Caco-2 (cell line): Measurements from ENCODE around the gene LAMB4. TPM values are rescaled to one million over a fixed set of nuclear protein-coding genes. Genes with fewer than 3 reads are reported as not detected.

ENCODE experiments used
- BruUV-seq: library from RNA; stranded (reverse); fragments of 400-500 nt; replicated peaks from 2 replicates; lab custom pipeline; 2021; lab: Mats Ljungman, UMichigan
- CTCF ChIA-PET: fragments of 300-600 bp; sonication (Branson Sonifier 250); formaldehyde crosslinking; loops from one replicate; lab custom pipeline; 2022; ENCODE audit warnings: antibody characterized with exemption; lab: Charles Lee
- POLR2A ChIA-PET: fragments of 300-600 bp; sonication (Branson Sonifier 250); formaldehyde crosslinking; loops from one replicate; lab custom pipeline; 2022; ENCODE audit warnings: antibody characterized with exemption; lab: Charles Lee
- DNase-seq, 2 experiments: peaks; one replicate each; pipeline versions ENCODE4 v3.0.0 to v3.0.0-alpha.2; 2020 to 2022
- H3K27me3 ChIP-seq: replicated peaks from 2 replicates; pipeline ENCODE4 v1.6.0; 2011; ENCODE audit warnings: low read length; ENCODE audit not compliant: control insufficient read depth, insufficient read depth
- H3K36me3 ChIP-seq: 2 replicates; pipeline ENCODE4 v1.5.1; 2011; ENCODE audit warnings: low read length; ENCODE audit not compliant: control insufficient read depth, insufficient read depth
- H3K4me1 ChIP-seq: fragments of 250-450 bp; sonication (Bioruptor Pico); 2 replicates; pipeline ENCODE4 v1.5.1; 2020; ENCODE audit warnings: mild to moderate bottlenecking
- H3K4me3 ChIP-seq: 2 replicates; pipeline ENCODE4 v1.5.1; 2011; ENCODE audit warnings: low read depth, mild to moderate bottlenecking, control low read depth, low read length
- H3K9me3 ChIP-seq: fragments of 250-450 bp; sonication (Bioruptor Pico); 2 replicates; pipeline ENCODE4 v1.5.1; 2020; ENCODE audit warnings: mild to moderate bottlenecking, moderate library complexity
- H3K27ac Mint-ChIP-seq: one replicate; pipeline ENCODE4 v1.8.0; 2022; ENCODE audit warnings: mixed read lengths; ENCODE audit not compliant: unreplicated experiment
- H3K27me3 Mint-ChIP-seq: one replicate; pipeline ENCODE4 v1.8.0; 2022; ENCODE audit warnings: mixed read lengths; ENCODE audit not compliant: insufficient read depth, unreplicated experiment
- H3K36me3 Mint-ChIP-seq: one replicate; pipeline ENCODE4 v1.8.0; 2022; ENCODE audit warnings: mild to moderate bottlenecking, mixed read lengths; ENCODE audit not compliant: insufficient read depth, unreplicated experiment
- H3K4me1 Mint-ChIP-seq: one replicate; pipeline ENCODE4 v1.8.0; 2022; ENCODE audit warnings: low read depth, mixed read lengths; ENCODE audit not compliant: unreplicated experiment
- H3K4me3 Mint-ChIP-seq: one replicate; pipeline ENCODE4 v1.8.0; 2022; ENCODE audit warnings: mild to moderate bottlenecking, moderate library complexity, mixed read lengths; ENCODE audit not compliant: unreplicated experiment
- H3K9me3 Mint-ChIP-seq: one replicate; pipeline ENCODE4 v1.8.0; 2022; ENCODE audit warnings: mixed read lengths; ENCODE audit not compliant: unreplicated experiment
- intact Hi-C: fragments of 100-400 bp; cut with micrococcal nuclease; formaldehyde crosslinking; loops from one replicate; pipeline ENCODE4 v1.10.0; 2022; ENCODE audit not compliant: unreplicated experiment
- total RNA-seq: library from RNA; stranded (reverse); gene quantifications from 2 replicates; pipeline ENCODE4 v1.2.3, GENCODE V29; 2022
- TF ChIP-seq, protein P1 (sequence below), 2 experiments: fragments of 200-600 bp in 1 of 2; IDR thresholded peaks; 1 replicate in 1 of 2; 2 replicates in 1 of 2; pipeline versions ENCODE4 v1.5.1 to v1.8.0; 2011 to 2022; ENCODE audit warnings: antibody characterized with exemption in 1 of 2, control low read depth in 1 of 2, inconsistent platforms in 1 of 2, low read depth in 1 of 2, low read length in 1 of 2, mild to moderate bottlenecking in 1 of 2, moderate library complexity in 1 of 2; ENCODE audit not compliant: insufficient read depth in 1 of 2, severe bottlenecking in 1 of 2, unreplicated experiment in 1 of 2

The LAMB4 gene
- total RNA-seq, 1 experiment from 2014 or later = 0.52 TPM

DNA sequence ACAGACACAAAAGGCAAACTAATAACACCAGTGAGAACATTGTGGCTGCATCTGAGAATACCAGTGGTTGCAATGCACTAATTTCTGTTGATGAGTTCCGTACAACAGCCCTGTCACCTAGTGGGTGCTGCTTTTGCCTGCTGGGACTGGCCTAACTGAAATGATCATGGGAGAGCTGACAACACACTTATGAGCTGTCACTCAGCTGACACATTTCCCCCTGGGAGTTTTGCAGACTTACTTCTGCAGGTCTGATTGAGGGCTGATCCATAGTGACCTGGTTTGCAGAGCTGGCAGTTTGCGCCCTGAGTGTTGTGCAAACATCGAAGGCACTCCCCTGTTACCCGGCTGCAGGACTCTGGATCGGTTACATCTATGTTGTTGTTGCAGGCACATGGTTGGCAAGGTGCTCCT is 66.6 kb downstream of the LAMB4 start:
- Mint-ChIP-seq H3K27ac (no peak overlapping the region), H3K4me1 (peaks cover 7% of the 10 kb centered on the region), H3K36me3 (no peaks in the 10 kb centered on the region), H3K27me3 (no peaks in the 10 kb centered on the region), H3K9me3 (no peaks in the 10 kb centered on the region), H3K4me3 (no peak overlapping the region)
- ChIA-PET CTCF (no interaction called here), POLR2A (no interaction called here)
- BruUV-seq = no TSS peak
- Histone ChIP-seq H3K4me1 (peaks cover 5% of the 10 kb centered on the region), H3K27me3 (no peaks in the 10 kb centered on the region), H3K36me3 (no peaks in the 10 kb centered on the region), H3K4me3 (no peak overlapping the region), H3K9me3 (no peaks in the 10 kb centered on the region)
- TF ChIP-seq, protein P1, sequence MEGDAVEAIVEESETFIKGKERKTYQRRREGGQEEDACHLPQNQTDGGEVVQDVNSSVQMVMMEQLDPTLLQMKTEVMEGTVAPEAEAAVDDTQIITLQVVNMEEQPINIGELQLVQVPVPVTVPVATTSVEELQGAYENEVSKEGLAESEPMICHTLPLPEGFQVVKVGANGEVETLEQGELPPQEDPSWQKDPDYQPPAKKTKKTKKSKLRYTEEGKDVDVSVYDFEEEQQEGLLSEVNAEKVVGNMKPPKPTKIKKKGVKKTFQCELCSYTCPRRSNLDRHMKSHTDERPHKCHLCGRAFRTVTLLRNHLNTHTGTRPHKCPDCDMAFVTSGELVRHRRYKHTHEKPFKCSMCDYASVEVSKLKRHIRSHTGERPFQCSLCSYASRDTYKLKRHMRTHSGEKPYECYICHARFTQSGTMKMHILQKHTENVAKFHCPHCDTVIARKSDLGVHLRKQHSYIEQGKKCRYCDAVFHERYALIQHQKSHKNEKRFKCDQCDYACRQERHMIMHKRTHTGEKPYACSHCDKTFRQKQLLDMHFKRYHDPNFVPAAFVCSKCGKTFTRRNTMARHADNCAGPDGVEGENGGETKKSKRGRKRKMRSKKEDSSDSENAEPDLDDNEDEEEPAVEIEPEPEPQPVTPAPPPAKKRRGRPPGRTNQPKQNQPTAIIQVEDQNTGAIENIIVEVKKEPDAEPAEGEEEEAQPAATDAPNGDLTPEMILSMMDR (IDR thresholded peaks at IDR 0.05; ENCODE audit: insufficient read depth in 1 of 2, low read depth in 1 of 2, low read length in 1 of 2, severe bottlenecking in 1 of 2, unreplicated experiment in 1 of 2) = peak in 1 of 2 experiments; percentile 9
- intact Hi-C loops = no loop called here
- DNase-seq = peak in 1 of 2 experiments; percentile 8

DNA sequence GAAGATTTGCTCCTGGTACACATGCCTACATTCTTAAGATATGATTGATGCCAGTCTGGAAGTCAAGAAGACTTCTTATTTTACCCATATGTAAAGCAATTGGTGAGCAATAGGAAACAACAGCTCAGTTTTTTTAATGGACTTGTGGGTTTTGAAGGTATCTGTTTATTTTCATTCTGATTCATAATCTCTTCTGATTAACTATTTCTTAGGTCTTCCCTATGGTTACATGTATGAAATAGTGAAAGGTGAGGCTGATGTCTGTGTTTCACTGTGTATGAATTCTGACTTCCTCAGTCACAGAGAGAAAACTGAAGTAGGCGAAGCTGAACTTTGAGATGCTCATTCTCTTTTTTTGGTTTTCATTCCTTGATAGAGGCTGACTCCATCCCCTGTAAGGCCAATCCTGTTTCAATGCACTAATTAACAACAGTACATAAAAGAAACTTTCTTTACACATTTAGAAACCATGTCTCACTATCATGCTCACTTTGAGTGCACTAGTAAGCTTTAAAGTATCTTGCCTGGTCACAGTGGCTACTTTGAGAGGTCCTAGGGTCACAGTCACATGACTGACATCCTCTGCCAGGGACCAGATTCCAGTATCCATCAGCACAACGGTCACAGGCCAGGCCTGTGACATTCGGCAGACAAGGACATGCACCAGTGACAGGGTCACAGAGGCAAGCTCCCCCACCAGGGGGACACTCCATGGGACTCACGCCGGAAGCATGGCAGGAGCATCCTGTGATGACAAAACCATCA is 67.7 kb downstream of the LAMB4 start:
- DNase-seq = no peak
- POLR2A ChIA-PET = no interaction called here
- H3K4me1 ChIP-seq = peaks cover 5% of the 10 kb centered on the region
- no TSS peak for BruUV-seq
- peaks cover 7% of the 10 kb centered on the region for H3K4me1 Mint-ChIP-seq
- CTCF ChIA-PET = no interaction called here
- no peaks in the 10 kb centered on the region for H3K9me3 ChIP-seq
- no peaks in the 10 kb centered on the region for H3K9me3 Mint-ChIP-seq
- H3K36me3 Mint-ChIP-seq = peaks cover under 1% of the 10 kb centered on the region
- H3K4me3 ChIP-seq = no peak overlapping the region
- no peak overlapping the region for H3K27ac Mint-ChIP-seq
- H3K4me3 Mint-ChIP-seq = no peak overlapping the region
- H3K27me3 Mint-ChIP-seq = no peaks in the 10 kb centered on the region
- intact Hi-C loops = no loop called here
- H3K36me3 ChIP-seq = no peaks in the 10 kb centered on the region
- H3K27me3 ChIP-seq = no peaks in the 10 kb centered on the region
- TF ChIP-seq, protein P1 (IDR thresholded peaks at IDR 0.05; ENCODE audit: insufficient read depth in 1 of 2, low read depth in 1 of 2, low read length in 1 of 2, severe bottlenecking in 1 of 2, unreplicated experiment in 1 of 2) = no peak

DNA sequence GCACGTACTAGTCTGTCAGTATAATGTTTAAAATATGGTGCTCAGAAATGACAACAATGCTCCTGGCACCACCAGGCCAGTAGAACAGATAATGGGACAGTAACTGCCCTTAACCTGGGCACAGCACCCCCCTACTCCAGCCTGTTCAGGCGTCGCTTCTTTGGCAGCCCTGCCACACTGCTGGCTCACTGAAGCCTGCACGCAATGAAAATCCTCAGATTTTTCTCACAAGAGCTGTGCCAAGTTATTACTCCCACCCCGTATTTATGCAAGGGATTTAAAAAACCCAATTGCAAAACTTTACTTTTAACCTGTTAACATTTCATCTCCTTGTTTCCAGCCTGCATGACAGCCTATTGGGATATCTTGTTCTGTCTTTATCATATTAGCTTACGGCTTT is 70.6 kb downstream of the LAMB4 start:
- Histone ChIP-seq H3K4me3 (no peak overlapping the region), H3K27me3 (no peaks in the 10 kb centered on the region), H3K4me1 (peaks cover 20% of the 10 kb centered on the region), H3K36me3 (no peaks in the 10 kb centered on the region), H3K9me3 (no peaks in the 10 kb centered on the region)
- TF ChIP-seq, protein P1 (IDR thresholded peaks at IDR 0.05; ENCODE audit: insufficient read depth in 1 of 2, low read depth in 1 of 2, low read length in 1 of 2, severe bottlenecking in 1 of 2, unreplicated experiment in 1 of 2) = no peak
- H3K27ac Mint-ChIP-seq = peak overlapping the region; percentile 50
- H3K27me3 Mint-ChIP-seq = no peaks in the 10 kb centered on the region
- H3K36me3 Mint-ChIP-seq = peaks cover 5% of the 10 kb centered on the region
- intact Hi-C loops = no loop called here
- ChIA-PET CTCF (no interaction called here), POLR2A (no interaction called here)
- peaks cover 24% of the 10 kb centered on the region for H3K4me1 Mint-ChIP-seq
- no TSS peak for BruUV-seq
- no peaks in the 10 kb centered on the region for H3K9me3 Mint-ChIP-seq
- no peak for DNase-seq
- H3K4me3 Mint-ChIP-seq = no peak overlapping the region
